PC-3 (cell line): Measurements from ENCODE around the gene BRD8.

Experiments
- CTCF ChIP-seq: fragments of 300-600 bp; sonication (generic); conservative IDR thresholded peaks from 2 replicates; pipeline ENCODE4 v1.5.1; 2017; ENCODE audit warnings: antibody characterized with exemption, low read depth, mild to moderate bottlenecking, low read length
- EZH2 ChIP-seq: fragments of 300-600 bp; sonication (generic); IDR thresholded peaks from one replicate; pipeline ENCODE4 v1.6.1; 2017; ENCODE audit warnings: antibody characterized with exemption, mild to moderate bottlenecking, low read length; ENCODE audit not compliant: unreplicated experiment
- EZH2phosphoT487 ChIP-seq: fragments of 300-600 bp; sonication (generic); IDR thresholded peaks from 2 replicates; pipeline ENCODE4 v1.6.1; 2018; ENCODE audit warnings: mild to moderate bottlenecking, antibody characterized with exemption, low read length, borderline replicate concordance

GRCh38 chr5:138141734-138142133 is 36.7 kb downstream of the BRD8 start:
- TF ChIP-seq CTCF (no peak), EZH2phosphoT487 (no peak), EZH2 (no peak)
